Suprapubic skin (tissue), 3 donors: ENCODE data around the gene KIF12.

ENCODE experiments used
- CTCF ChIP-seq, 2 donors: fragments of 200-600 bp in 1 of 2; fragments of 450-650 bp in 1 of 2; sonication (generic) in 1 of 2; IDR thresholded peaks; one replicate each; pipeline ENCODE4 v1.5.1; 2016 to 2019; ENCODE audit warnings: antibody characterized with exemption in 2 of 2, mild to moderate bottlenecking in 1 of 2, moderate library complexity in 1 of 2
- POLR2A ChIP-seq, 2 donors: fragments of 450-650 bp; IDR thresholded peaks; one replicate each; pipeline ENCODE4 v1.6.1; 2017; ENCODE audit warnings: antibody characterized with exemption in 2 of 2, mild to moderate bottlenecking in 2 of 2, moderate library complexity in 2 of 2

GRCh38 chr9:114088571-114089170 is 10.4 kb downstream of the KIF12 start:
- TF ChIP-seq CTCF (IDR thresholded peaks at IDR 0.05) (no peak), POLR2A (IDR thresholded peaks at IDR 0.05) (no peak)
